GM21447 (cell line): ENCODE results near the gene MRPL23.

Source experiments
- ATAC-seq: cut with Tn5 transposase; IDR thresholded peaks from one replicate; pipeline ENCODE4 v1.9.1; 2021; ENCODE audit not compliant: unreplicated experiment

MRPL23 gene

GRCh38 chr11:1952806-1953482, 5.8 kb downstream of the MRPL23 start:
- ATAC-seq: no peak

- ATAC-seq: no peak
Measured at GRCh38 chr11:1953489-1954266, 6.5 kb downstream of the MRPL23 start.

- ATAC-seq: no peak
Measured at GRCh38 chr11:1958367-1958766, 11.2 kb downstream of the MRPL23 start.

- no peak for ATAC-seq
Measured at GRCh38 chr11:1959786-1960185, 12.7 kb downstream of the MRPL23 start.

- no peak for ATAC-seq
Measured at GRCh38 chr11:1963864-1964263, 16.7 kb downstream of the MRPL23 start.

- ATAC-seq: no peak
Measured at GRCh38 chr11:1964348-1964747, 17.2 kb downstream of the MRPL23 start.

GRCh38 chr11:1964955-1965354, 17.8 kb downstream of the MRPL23 start:
- ATAC-seq: no peak

GRCh38 chr11:1966531-1966930, 19.4 kb downstream of the MRPL23 start:
- ATAC-seq: no peak

- ATAC-seq: no peak
Measured at GRCh38 chr11:1967641-1968225, 20.6 kb downstream of the MRPL23 start.

GRCh38 chr11:1968454-1969002, 21.4 kb downstream of the MRPL23 start:
- no peak for ATAC-seq

- no peak for ATAC-seq
Measured at GRCh38 chr11:1969035-1969434, 21.9 kb downstream of the MRPL23 start.

- no peak for ATAC-seq
Measured at GRCh38 chr11:1969776-1970175, 22.6 kb downstream of the MRPL23 start.

- ATAC-seq: no peak
Measured at GRCh38 chr11:1970956-1971355, 23.8 kb downstream of the MRPL23 start.

- no peak for ATAC-seq
Measured at GRCh38 chr11:1975185-1975584, 28.1 kb downstream of the MRPL23 start.

GRCh38 chr11:1978720-1979473, 31.8 kb downstream of the MRPL23 start:
- no peak for ATAC-seq

GRCh38 chr11:1979607-1980006, 32.5 kb downstream of the MRPL23 start:
- no peak for ATAC-seq

GRCh38 chr11:1982873-1983600, 35.9 kb downstream of the MRPL23 start:
- no peak for ATAC-seq

GRCh38 chr11:1983601-1983961, 36.4 kb downstream of the MRPL23 start:
- ATAC-seq: no peak

- no peak for ATAC-seq
Measured at GRCh38 chr11:1987024-1987423, 39.9 kb downstream of the MRPL23 start.

- no peak for ATAC-seq
Measured at GRCh38 chr11:1988174-1988573, 41.0 kb downstream of the MRPL23 start.
